ENCODE data around the gene PILRB.

- TF ChIP-seq POLR2AphosphoS5 (IDR thresholded peaks at IDR 0.05; ENCODE audit: borderline replicate concordance, low read depth, low read length): no peak
- TF ChIP-seq EZH2 (IDR thresholded peaks at IDR 0.05): no peak
These were observed 13.7 kb downstream of the PILRB start for GRCh38 chr7:100371561-100372171.
